GM19397 (cell line): ENCODE results near the gene GLIPR2.
A peak's percentile ranks its signal among the peaks of the same experiment; 100 is the strongest.
"Not testable (repeated sequence)": the region's sequence is repeated elsewhere in the genome, so short reads cannot be mapped to it uniquely, and the experiment has no call there.

Experiments
- ATAC-seq: cut with Tn5 transposase; IDR thresholded peaks from one replicate; pipeline ENCODE4 v1.9.1; 2021; ENCODE audit warnings: mild to moderate bottlenecking, moderate library complexity; ENCODE audit not compliant: unreplicated experiment

GLIPR2 gene, protein sequence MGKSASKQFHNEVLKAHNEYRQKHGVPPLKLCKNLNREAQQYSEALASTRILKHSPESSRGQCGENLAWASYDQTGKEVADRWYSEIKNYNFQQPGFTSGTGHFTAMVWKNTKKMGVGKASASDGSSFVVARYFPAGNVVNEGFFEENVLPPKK

DNA sequence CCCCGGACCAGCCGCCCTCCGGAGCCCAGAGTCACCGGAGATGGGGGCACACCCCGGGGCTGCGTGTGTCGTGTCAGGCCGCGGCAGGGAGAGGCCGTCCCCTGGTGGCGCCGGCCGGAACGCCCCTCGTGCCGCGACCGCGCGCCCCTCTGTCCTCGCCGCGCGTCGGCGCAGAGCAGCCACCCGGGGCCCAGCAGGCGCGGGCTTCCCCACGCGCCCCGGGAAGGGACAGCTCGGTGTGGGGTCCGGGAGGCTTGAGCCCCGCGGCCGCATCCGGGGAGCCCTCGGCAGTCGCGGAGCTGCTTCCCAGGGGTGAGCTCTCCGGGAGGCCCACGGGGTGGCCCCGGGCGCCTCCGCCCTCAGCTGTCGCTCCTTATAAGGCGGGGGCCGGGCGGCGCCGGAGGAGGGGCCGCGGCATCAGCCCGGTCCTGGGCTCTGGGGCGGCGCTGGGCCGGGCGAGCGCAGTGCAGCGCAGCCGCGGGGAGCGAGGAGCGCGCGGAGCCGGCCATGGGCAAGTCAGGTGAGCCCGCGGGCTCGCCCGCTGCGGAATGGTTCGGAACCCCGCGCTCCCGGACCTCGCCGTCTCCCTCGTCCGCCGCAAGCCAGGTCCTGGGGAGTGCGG is at the start of gene GLIPR2:
GLIPR2 (plus strand) TSS at position 462 of the 622 bp plus-strand sequence; CDS start at position 508, 46 bp downstream.
- ATAC-seq, result peak; percentile 94

DNA sequence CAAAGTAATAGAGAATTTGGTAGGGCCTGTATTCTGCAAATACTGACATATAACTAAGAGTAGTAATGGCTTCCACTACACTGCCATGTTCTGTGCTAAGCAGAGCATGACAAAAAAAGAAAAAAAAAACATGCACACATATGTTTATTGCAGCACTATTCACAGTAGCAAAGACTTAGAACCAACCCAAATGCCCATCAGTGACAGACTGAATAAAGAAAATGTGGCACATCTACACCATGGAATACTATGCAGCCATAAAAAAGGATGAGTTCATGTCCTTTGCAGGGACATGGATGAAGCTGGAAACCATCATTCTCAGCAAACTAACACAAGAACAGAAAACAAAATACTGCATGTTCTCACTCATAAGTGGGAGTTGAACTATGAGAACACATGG is 49.5 kb upstream of the GLIPR2 start:
- ATAC-seq, result not testable (repeated sequence)

DNA sequence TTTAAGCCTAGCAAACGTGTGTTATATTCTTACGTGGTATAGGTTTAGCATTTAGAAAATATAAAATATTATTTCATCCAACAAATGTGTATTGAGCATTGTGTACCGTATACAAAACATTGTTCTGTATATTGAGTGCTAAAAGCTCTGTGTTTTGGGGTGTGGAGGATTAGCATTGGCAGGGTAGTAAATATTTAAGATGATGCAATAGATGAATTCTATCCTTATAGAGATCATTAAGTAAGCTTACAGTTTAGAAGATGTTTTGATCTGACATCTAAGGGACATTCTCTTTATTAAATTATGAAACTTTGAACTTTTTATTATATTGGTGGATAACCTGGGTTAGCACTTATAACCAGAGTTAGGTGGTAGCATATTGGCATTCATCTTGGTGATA is 48.5 kb upstream of the GLIPR2 start:
- no peak for ATAC-seq

DNA sequence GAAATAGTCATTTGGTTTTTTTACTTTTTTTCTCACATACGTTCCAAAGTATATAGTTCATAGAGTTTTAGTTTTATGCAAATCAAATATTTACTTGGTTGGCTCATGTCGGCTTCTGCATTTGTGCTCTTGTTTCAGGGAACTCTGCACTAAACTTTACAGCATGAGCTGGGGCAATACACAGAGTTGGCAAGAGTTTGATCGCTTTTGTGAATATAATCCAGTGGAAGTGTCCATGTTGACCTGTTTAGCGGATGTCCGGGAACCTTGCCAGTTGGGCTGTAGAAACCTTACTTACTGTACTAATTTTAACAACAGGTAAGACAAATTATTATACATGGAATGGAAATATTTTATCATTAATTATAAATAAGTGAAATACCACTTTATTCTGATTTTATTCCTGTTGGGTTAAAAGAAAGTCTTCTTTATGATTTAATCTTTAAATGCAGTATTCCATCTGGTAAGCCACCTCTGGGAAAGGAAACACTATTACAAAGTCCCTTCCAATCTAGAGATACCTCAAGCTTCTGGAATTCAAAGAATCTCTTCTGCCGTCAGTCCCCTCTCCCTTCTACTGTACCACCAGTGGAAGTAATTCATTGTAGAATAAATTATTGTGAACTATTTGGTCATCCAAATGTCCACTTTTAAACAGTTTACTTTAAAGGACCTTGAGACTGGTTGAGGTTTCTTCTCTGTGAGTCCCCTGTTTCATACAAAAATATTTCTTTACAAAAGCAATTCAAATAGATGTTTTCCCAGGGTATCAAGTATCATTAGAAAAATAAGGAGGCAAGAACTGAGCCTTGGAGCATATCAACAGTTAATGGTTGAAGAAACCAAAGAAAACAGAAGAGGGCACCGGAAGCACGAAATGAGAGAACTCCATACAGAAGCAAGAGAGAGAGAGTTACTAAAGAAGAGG is 45.2 kb upstream of the GLIPR2 start:
- ATAC-seq, result no peak

DNA sequence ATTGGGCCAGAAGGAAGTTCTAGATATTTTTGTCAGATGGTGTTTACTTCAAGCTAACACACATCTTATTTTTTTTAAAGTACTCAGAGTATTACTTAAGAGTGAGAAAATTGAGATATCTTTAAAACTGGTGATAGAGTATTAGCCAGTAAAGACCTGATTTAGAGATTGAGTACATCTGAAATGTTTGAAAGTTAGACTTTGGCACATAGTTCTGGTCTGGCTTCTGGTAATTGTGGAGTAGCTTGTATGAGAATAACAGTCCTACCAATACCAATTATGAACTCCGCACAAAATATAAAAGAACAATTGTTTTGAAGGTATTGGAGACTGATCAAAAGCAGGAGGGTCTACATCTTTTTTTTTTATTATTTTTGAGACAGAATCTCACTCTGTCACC is 44.5 kb upstream of the GLIPR2 start:
- no peak for ATAC-seq

DNA sequence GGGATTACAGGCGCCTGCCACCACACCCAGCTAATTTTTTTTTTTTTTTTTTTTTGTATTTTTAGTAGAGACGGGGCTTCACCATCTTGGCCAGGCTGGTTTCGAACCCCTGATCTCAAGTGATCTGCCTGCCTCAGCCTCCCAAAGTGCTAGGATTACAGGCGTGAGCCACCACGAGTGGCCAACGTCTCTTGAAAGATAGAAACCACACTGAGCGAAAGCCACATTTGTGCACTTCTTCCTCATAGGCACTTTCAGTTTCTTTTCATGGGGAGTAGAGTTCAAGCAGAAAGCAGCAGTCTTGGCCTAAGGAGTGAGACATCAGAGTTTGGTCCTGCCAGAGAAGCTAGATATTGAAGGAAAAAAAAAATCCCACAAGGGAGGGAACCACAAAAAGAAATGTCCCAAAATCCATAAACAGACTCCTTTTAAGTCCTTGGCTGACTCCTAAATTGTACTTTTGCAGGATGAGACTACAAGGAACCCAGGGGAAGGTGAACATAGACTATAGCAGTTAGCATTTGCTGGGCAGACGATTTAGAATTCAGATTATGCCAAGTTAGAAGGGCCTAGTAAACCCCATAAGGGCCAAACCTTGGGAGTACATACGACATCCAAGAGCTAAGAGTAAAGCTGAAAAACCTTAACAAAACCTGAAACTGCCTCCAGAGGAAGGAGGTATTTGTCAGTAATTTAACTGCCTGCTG is 43.9 kb upstream of the GLIPR2 start:
- peak; percentile 64 for ATAC-seq

DNA sequence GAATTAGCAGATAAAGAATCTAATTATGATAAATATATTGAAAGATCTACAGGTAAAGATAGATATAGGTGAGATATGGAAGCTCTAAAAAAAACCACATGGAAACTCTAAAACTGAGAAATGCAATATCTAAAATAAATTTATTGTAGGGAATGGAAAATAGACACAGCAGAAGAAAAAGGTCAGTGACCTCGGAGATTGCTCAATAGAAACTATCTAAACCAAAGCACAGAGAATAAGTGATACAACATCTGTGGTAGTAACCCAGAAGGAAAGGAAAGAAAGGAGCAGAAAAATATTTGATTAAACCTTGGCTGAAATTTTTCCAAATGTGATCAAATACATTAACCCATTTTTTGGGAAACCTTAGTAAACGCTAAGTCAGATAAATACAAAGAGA is 43.1 kb upstream of the GLIPR2 start:
- no peak for ATAC-seq

DNA sequence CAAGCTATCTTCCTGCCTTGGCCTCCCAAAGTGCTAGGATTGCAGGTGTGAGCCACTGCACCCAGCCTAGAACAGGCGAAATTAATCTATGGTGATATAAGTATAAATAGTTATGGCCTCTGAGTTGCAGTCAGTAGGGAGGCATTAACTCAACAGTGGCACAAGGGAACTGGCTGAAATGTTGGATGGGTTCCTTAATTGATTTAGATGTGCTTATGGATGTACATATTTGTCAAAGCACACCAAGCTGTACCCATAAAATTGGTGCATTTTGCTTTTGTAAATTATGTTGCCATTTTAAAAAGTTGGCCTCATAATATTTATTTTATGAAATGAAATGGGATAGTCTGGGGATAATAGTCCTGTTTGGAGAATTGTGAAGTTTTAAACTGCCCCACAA is 36.8 kb upstream of the GLIPR2 start:
- ATAC-seq, result no peak

DNA sequence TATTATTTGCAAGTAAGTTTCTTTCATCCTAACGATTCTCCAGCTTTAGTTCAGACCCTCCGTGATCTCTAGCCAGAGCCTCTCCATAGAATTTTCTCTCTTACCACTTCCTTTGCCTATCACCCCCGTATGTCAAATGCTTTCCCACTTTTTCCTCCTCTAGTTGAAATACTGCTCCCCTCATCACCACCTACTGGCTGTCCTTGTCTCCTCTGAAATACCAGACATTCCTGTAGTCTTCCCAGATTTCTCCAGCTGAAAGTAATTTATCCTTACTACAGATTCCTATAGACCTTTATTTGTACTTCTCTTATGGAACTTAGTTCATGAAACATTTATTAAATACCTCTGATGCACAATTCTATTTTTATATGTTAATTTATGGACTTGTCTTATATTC is 36.0 kb upstream of the GLIPR2 start:
- no peak for ATAC-seq

DNA sequence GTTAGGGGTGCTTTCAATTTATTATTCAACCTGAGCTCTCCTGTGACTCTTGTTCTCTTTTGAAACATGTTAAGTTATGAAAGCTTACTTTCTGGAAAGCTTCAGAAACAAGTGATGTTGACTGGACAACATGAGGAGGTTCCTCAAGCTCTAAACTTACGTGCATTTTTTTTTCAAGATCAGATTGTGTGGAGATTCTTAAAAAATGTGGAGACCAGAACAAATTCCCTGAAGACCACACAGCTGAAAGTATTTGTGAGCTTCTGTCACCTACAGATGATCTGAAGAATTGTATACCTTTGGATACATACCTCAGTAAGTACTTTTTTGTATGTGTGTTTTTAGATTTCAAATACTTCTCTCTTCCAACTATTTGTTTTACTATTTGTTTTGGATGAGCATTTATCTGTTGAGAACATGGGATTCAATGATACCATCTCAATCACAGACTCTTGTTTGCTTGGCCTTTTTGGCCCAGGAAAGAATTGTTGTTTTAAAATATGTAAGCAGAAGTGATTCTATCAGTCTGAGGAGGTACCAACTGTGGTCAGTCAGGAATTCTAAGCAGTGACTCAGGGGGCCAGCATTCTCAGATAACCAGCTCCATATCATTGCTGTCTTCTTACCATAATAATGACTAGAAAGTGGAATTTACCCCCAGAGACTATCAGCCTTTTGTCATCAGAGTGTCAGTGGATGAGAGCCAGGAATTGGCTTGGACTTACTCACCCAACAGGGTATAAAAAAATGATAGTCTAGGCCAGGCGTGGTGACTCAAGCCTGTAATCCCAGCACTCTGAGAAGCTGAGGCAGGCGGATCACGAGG is 34.4 kb upstream of the GLIPR2 start:
- no peak for ATAC-seq

DNA sequence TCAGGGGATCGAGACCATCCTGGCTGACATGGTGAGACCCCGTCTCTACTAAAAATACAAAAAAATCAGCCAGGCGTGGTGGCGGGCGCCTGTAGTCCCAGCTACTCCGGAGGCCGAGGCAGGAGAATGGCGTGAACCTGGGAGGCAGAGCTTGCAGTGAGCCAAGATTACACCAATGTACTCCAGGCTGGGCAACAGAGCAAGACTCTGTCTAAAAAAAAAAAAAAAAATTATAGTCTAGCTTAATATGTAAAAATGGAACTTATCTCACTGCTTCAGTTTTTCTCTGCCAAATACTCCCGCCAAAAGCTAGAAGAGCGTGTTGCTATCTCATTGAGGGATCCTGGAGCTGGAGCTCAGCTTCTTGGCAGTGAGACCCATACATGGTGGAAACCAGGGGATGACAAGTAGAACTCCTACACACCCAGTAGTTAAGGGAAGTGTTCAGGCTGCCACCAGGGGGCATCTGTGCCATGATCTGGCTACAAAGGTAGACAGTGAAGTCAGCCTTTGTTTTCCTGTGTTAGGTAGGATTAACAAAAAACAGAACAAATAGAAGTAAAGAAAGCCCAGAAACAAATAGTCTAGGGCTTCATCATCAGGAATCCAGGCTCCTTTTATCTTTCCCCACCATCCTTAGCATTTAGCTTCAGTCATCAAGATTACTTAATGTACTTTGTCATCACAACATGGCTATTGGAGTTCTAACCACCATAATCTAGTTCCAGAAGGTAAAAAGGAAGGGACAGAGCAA is 33.6 kb upstream of the GLIPR2 start:
- ATAC-seq, result peak; percentile 63

DNA sequence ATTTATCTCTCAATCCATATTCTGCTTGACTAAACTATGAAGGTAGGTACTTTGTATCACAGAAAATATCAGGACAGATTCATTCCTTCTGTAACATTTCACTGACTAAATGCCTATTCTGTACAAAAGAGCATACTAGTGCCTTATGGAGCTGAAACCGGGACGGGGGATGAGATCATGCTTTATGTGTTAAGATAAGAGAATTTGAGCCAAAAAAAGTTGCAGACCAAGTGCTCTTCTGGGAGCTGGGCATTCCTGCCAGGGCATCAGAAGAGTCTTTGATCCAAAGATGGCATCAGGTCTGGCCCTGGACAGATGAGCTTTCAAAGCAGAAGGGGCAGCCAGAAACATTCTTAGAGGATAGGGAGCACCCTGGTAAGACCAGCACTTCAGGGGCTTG is 27.5 kb upstream of the GLIPR2 start:
- no peak for ATAC-seq

DNA sequence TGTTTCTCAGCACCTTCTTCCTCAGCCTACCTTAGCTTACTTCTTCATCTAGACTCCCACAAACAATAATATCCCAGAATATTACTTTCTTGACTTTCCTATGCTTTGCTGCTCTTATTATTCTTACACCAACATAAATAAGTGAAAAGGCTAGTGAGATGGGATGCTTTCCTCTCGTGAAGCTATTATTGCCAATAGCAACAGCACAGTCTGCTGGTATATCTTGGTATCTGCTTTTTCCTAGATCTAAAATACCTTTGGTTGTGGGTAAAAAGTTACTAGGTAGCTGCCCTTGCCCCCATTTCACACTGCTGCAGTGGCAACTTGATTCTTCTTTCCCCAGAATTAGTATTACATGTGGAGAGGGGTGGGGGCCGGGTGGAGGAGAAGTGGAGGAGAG is 26.1 kb upstream of the GLIPR2 start:
- ATAC-seq, result no peak

DNA sequence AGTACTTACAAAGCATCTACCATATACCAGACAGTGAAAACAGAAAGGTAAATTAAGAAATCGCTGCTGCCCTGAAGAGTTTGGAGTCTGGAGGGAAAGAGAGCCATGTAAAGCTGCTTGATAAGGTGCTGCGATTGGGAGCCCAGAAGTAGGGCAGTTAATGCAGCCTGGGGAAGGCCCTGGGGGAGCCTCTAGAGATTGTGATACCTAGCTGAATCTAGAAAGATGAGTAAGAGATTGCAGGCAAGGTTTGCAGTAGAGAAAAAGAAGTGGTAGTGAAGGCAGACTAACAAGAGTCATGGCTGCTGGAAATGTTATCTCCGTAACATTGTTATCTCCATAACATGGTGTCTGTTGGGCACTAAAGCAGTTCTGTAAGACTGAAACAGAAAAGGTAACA is 24.0 kb upstream of the GLIPR2 start:
- ATAC-seq, result no peak

DNA sequence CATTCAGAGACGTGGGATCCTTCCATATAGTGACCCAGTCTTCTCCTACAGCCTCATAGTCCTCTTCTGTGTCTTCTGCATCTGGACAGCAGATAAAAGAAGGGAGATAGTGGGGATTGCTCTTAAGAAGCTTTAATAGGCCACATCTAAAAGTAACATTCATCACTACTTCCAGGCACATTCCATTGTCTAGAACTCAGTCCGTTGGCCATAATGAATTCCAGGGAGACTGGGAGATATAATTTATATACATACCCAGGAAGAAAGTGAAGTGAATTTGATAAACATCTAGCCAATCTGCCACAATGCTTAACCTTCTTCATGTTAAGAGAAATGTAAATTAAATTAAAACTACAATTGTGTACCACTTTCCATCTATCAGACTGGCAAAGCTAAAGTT is 22.5 kb upstream of the GLIPR2 start:
- ATAC-seq, result no peak

DNA sequence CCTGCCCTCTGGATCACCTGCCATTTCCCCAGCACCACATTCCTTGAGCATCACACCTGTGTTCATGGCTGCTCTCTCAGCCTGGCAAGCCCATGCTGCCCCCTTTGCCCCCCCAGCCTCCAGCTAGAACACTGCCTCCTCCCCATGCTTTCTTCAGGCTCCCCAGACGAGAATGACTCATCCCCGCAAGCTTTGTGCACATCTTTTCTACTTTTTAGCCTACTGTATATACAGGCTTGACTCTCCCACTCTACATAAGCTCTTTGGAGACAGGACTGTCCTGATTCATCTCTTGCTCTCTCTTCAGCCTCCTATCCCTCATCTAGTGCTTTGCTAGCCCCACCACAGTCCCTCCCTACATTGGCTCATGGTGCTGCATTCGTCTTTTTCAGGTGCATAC is 19.9 kb upstream of the GLIPR2 start:
- no peak for ATAC-seq

DNA sequence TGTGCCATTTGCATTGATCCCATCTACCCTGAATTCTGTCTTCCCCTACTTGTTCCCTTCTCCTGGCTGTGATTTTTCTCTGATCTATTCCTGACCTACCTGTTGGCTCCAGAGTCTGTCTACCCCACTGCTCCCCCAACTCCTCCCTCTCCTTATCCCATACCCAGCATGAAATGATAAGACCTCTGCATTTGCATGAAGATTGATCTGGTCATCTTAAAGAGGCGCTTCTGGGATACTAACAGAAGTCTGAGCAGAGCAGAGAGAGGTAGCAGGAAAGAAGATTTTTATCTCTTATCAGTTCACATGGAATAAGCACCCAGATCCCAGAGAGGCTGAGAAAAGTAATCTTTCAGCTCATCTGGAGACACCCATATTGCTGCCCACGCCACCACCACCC is 18.3 kb upstream of the GLIPR2 start:
- no peak for ATAC-seq

DNA sequence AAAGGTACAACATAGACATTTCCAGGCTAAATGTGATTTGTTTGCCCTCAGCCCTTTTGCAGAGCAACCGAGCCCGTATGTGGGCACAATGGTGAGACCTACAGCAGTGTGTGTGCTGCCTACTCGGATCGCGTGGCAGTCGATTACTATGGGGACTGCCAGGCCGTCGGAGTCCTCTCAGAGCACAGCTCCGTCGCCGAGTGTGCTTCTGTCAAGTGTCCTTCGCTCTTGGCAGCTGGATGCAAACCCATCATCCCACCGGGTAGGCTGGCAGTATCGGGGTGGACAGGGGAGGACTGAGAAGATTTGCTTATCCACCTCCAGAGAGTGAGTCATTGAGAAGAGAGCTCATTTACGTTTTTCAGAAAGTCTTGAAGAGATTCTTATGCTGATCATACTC is 17.8 kb upstream of the GLIPR2 start:
- ATAC-seq, result no peak

DNA sequence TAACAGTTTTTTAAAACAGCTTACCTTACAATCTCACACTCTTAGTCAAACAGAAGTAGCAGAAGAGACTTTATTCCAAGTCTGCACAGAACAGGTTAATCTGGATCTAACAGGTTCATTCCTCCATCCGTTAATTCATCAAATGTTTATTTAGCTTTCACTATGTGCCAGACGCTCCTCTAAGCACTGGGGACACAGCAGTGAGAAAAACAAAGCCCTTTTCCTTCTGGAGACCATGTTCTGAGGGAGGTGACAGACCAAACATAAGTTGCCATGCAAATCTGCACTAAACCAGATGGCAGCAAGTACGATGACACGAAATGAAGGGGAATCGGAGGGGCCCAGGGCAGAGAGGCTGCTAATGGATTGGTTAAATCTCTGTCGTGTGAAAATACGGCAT is 17.1 kb upstream of the GLIPR2 start:
- no peak for ATAC-seq

DNA sequence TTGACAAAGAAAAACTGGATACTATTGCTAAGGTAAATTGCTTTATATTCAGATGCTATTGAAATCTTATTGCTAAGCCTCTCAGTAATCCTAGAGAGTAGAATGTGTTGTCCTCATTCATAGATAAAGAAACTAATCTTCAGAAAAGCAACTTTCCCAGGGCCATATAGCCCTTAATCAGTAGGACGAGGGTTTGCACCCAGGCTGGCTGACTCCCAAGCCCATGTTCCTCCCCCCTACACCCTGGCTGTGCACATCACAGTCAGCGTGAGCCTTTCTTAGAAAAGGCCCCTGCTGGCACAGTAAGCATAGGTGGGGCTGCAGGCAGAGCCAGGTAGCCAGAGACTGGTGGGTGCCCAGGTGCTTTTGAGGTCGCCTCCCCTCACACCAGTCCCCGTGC is 15.8 kb upstream of the GLIPR2 start:
- no peak for ATAC-seq
